UCSD-AML1 (cell line): ENCODE measurements around the gene ZFP36L1.
"Not testable (repeated sequence)": the region's sequence is repeated elsewhere in the genome, so short reads cannot be mapped to it uniquely, and the experiment has no call there.

ENCODE experiments used
- DNase-seq: peaks from one replicate; lab custom pipeline; 2025; ENCODE audit not compliant: unreplicated experiment; lab: John Stamatoyannopoulos, UW

The ZFP36L1 gene

GRCh38 chr14:68766299-68767247 lies 26.3 kb downstream of the ZFP36L1 start:
- no peak for DNase-seq

DNA sequence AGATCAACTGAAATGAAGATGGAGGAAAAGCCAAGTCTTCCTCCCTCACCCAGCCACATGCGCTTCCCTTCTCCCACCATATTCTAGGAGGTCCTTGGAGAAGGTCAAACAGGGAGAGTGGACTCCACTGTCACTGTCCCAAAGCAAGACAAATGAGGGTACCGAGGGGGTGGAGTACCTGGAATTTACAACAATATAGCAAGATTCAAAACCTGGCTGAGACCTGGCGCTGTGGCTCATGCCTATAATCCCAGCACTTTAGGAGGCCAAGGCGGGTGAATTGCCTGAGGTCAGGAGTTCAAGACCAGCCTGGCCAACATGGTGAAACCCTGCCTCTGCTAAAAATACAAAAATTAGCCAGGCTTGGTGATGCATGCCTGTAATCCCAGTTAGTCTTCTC lies 29.0 kb downstream of the ZFP36L1 start:
- DNase-seq, result not testable (repeated sequence)

- DNase-seq, result peak; percentile 73
These were observed 29.7 kb downstream of the ZFP36L1 start for GRCh38 chr14:68762953-68763764.

DNA sequence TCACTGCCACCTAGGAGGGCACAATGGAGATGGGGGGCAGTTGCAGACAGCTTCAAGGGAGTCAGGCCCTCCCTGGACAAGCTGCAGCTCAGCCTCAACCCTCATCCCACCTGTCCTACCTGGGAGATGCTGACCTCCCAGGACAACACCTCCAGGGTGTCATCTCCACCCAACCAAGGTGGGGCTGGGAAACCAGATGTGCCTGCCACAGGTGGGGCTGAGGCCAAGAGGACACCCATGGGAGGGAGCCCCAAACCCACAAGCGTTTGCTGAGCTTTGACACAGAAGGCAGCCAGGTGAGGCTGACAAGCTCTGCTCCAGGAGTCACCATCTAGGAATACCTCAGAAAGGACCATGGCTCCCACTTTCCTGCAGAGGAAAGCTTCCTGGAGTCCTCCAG lies 31.5 kb downstream of the ZFP36L1 start:
- DNase-seq, result no peak

DNA sequence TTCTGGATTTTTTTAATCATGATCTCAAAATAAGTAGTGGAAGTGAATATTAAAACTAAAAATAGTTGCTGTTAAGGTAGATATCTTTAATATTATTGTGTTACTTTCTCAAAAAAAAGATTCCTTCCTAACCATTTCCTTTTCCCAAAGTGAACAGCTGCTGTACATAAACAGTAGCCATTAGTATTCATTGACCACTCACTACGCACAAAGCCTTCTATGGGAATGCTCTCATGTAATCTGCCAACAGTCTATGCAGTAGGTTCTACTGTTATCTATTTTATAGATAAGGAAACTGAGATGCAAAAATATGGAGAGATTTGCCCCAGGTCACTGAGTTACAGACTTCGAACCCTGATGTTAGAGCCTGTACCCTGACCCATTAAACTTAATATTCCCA lies 32.1 kb downstream of the ZFP36L1 start:
- DNase-seq, result no peak

DNA sequence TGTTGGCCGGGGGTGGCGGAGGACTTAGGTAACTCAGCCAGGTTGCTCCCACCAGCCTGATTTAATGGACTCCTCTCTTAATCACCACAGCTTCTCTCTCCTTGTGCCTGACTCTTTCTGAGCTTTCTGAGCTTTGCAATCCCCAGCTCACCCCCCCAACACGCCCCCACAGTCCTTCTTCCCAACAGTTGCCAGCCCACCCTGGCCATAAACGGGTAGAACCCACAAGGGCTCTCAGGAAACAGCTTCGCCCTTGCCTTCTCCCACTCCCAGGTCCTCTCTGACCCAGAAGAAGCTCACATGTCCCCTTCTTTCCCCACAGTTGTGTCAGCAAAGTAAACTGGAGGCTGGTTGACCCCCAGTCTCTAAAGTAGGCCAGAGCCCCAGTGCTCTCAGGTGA lies 32.9 kb downstream of the ZFP36L1 start:
- DNase-seq, result no peak

DNA sequence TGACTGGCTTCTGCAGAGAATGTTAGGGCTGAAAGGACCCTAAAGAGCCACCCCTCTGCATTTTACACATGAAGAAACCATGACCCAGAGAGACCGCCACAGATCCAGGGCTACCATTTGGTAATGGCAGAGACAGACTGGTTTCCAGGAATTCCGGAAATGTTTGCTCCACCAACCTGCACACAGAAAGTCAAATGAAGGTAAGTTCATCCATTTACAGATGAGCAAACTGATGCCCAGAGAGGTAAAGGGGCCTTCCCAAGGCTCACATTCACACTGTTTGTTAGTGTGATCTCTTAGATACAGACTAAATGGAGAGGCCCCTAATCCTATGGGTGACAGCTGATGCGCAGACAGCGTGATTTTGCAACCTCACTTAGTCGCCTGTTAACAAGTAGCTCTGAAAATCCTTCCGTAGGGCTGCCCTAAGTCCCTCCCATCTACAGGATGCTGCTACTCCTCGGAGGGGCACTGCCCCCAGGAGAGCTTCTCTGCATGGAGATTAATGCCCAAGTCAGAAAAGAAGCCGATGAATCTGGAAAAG lies 33.8 kb downstream of the ZFP36L1 start:
- DNase-seq, result no peak

- no peak for DNase-seq
These were observed 34.6 kb downstream of the ZFP36L1 start for GRCh38 chr14:68758301-68758700.

GRCh38 chr14:68757618-68758081 lies 35.2 kb downstream of the ZFP36L1 start:
- peak; percentile 80 for DNase-seq

GRCh38 chr14:68756734-68757133 lies 36.1 kb downstream of the ZFP36L1 start:
- no peak for DNase-seq

GRCh38 chr14:68756000-68756481 lies 36.8 kb downstream of the ZFP36L1 start:
- no peak for DNase-seq

- DNase-seq, result no peak
These were observed 37.9 kb downstream of the ZFP36L1 start for GRCh38 chr14:68755016-68755353.

DNA sequence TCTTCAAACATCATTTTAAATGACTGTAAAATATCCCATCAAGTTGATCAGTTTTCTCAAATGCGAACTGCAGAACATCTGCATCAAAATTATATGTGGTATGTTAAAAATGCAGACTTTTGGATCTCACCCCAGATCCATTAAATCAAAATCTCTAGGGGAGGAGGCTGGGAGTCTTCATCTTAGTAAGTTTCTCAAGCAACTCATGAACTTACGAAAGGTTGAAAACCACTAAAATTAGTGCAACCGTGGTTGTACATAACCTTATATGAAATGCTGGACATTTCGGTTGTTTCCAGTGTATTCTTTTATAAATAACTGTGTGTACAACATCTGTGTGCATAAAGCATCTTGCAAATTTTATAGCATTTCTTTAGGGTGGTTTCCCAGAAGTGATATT lies 39.2 kb downstream of the ZFP36L1 start:
- DNase-seq, result no peak

GRCh38 chr14:68752271-68753006 lies 40.4 kb downstream of the ZFP36L1 start:
- no peak for DNase-seq

DNA sequence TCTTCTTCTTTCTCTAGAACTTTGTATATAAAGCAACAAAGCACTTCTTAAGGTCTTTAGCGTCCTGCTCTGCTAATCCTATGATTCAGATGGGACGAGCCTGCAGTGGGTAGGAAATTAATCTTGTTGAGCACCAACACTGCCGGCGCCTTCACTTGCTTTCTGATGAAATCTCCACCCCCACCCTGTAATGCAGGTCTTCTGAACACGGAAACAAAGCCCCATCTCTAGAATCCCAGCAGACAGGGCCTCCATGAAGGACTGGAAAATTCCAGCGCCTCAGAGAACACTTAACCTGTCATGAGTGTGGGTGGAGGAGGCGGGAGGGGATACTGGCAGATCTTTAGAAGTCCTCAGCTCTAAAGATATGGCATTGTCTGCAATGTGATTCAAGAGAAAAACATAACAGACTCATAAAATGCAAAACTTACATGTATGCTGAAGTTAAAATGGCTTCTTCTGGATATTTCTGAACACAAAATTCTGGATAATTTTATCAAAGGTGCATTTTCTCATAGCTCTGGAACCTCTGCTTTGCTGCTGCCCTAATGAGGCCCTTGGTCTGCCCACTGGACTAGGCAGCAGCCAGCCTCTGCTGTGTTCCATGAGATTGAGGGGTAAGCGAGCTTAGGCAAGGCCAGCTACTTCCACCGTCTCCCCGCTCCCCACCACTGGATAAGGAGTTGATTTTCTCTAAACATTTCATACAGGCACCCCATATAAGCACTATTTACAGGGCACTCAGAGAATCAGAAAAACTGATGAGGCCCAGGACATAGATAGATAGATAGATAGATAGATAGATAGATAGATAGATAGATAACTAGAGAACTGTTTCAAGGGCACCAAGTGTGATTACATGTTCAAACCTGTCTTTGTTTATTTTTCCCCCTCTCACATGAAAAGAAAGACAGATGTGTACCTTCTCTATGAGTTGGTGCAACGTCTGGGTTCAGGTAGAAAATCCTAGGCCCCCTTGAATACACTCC lies 43.1 kb downstream of the ZFP36L1 start:
- DNase-seq, result no peak

GRCh38 chr14:68748691-68749090 lies 44.2 kb downstream of the ZFP36L1 start:
- DNase-seq, result no peak

DNA sequence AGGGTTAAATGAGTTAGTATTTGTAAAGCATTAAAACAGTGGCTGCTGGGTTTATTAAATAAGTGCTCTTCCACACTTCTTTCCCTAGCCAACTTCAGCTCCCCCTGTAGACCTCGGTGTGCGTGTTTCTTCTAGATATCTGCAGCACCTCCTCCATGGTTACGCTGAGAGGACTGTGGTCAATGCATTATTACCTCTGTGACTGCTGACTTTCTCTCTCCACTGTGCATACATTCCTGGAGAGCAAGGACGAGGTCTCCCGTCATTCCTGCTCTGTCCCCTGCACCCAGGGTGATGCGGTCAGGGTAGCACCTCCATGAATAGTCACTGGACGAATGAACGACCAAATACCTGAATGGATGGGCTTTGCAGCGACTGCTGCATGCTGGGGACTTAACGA lies 44.6 kb downstream of the ZFP36L1 start:
- no peak for DNase-seq

DNA sequence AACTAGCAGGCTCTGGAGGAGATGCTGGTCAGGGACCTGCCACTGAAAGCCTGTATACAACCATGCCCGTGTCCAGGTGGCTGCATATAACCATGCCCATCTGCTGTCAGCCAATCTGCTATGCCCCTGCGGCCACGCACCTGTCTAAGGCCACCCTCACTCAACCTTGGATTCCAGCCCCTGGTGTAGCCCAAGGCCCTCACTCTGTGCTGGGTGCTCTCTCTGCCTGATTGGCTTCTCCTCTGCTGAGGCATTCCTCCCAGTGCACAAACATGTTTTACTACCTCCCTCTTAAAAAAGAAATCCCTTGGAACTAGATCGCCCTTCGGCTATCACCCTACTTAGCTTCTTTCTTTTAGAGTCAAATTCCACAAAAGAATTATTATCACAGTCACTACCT lies 45.5 kb downstream of the ZFP36L1 start:
- DNase-seq, result no peak

DNA sequence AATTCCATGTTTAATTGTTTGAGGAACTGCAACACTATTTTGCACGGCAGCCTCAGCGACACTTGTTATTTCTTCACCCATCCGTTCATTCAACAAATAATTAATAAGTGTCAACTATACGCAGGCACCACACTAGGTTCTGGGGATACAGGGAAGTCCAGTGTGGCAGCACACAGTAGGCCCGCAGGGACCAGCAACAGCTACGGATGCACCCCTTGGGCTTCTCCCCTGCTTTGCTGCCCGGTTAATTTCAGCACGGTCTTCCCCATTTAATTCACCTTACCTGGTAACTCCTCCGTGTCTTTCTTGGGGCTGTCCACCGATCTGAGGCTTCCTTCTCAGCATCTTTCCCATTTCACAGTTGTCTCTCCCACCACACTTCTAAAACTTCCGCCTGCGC lies 48.3 kb downstream of the ZFP36L1 start:
- no peak for DNase-seq
